SK-N-MC (cell line): ENCODE results near the gene IWS1.

Experiments used
- EZH2 ChIP-seq: fragments of 200-600 bp; sonication (generic); IDR thresholded peaks from one replicate; pipeline ENCODE4 v1.6.1; 2017; ENCODE audit warnings: antibody characterized with exemption
- POLR2AphosphoS5 ChIP-seq: IDR thresholded peaks from 2 replicates; pipeline ENCODE4 v1.6.1; 2012; ENCODE audit warnings: mild to moderate bottlenecking, low read depth, low read length, borderline replicate concordance

DNA sequence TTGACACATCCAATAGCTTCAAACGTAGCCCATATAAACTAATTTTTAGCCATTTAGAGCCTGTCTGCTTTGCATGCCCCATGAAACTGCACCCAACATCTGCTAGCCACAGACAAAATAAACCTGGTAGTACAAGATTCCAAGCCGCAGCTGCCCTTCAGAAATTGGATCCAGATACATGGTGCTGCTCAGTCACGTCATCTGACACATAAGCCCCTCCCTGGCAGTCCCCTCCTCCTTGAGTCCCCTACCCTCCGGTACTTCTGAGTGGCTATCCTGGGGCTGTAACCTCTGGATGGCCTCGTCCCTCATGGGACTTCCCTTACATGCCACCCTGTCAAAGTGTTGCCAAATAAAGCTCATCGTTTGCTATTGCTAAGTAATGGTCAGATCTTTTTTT lies 74.3 kb downstream of the IWS1 start:
- TF ChIP-seq EZH2 = no peak
- TF ChIP-seq POLR2AphosphoS5 = no peak
